Gastroesophageal sphincter (tissue), 3 donors: ENCODE data around the gene HEXB.

Experiments used
- CTCF ChIP-seq, 4 experiments: fragments of 200-600 bp in 2 of 4; fragments of 450-650 bp in 2 of 4; sonication (generic) in 1 of 4; IDR thresholded peaks; one replicate each; pipeline ENCODE4 v1.5.1; 2017 to 2019; ENCODE audit warnings: antibody characterized with exemption in 4 of 4, mild to moderate bottlenecking in 2 of 4, moderate library complexity in 2 of 4
- EP300 ChIP-seq: sonication (generic); formaldehyde crosslinking; IDR thresholded peaks from one replicate; pipeline ENCODE4 v1.6.1; 2017; ENCODE audit warnings: antibody characterized with exemption, mild to moderate bottlenecking
- POLR2AphosphoS5 ChIP-seq: sonication (generic); formaldehyde crosslinking; IDR thresholded peaks from one replicate; pipeline ENCODE4 v1.6.1; 2017; ENCODE audit warnings: antibody characterized with exemption

GRCh38 chr5:74655206-74655605 lies 29.8 kb upstream of the HEXB start:
- TF ChIP-seq EP300 (no peak), CTCF (IDR thresholded peaks at IDR 0.05) (no peak), POLR2AphosphoS5 (no peak)
